MCF 10A (cell line): Measurements from ENCODE around the gene KEL. TPM values are rescaled to one million over a fixed set of nuclear protein-coding genes. Genes with fewer than 3 reads are reported as not detected.

Experiments
- BruUV-seq: library from RNA; stranded (reverse); fragments of 400-500 nt; replicated peaks from 2 replicates; lab custom pipeline; 2021; lab: Mats Ljungman, UMichigan
- CTCF ChIA-PET: fragments of 300-600 bp; sonication (Branson Sonifier 250); formaldehyde crosslinking; extraction: SDS; loops from one replicate; lab custom pipeline; 2021; ENCODE audit warnings: antibody characterized with exemption, inconsistent platforms; lab: Yijun Ruan, JAX
- POLR2A ChIA-PET: fragments of 300-600, 350-650 bp; sonication (Branson Sonifier 250); formaldehyde crosslinking; extraction: SDS; loops from one replicate; lab custom pipeline; 2020; ENCODE audit warnings: antibody characterized with exemption, inconsistent platforms; lab: Yijun Ruan, JAX
- DNase-seq: peaks from one replicate; pipeline ENCODE4 v3.0.0-alpha.2; 2018; ENCODE audit not compliant: unreplicated experiment
- H3K27ac Mint-ChIP-seq: one replicate; pipeline ENCODE4 v1.8.0; 2022; ENCODE audit warnings: mild to moderate bottlenecking, low read depth, mixed read lengths; ENCODE audit not compliant: unreplicated experiment
- H3K27me3 Mint-ChIP-seq: one replicate; pipeline ENCODE4 v1.8.0; 2022; ENCODE audit warnings: mixed read lengths; ENCODE audit not compliant: insufficient read depth, unreplicated experiment
- H3K36me3 Mint-ChIP-seq: one replicate; pipeline ENCODE4 v1.8.0; 2022; ENCODE audit warnings: mild to moderate bottlenecking, moderate library complexity, mixed read lengths; ENCODE audit not compliant: insufficient read depth, unreplicated experiment
- H3K4me1 Mint-ChIP-seq: one replicate; pipeline ENCODE4 v1.8.0; 2022; ENCODE audit warnings: mixed read lengths; ENCODE audit not compliant: insufficient read depth, unreplicated experiment
- H3K4me3 Mint-ChIP-seq: one replicate; pipeline ENCODE4 v1.8.0; 2022; ENCODE audit warnings: mild to moderate bottlenecking, moderate library complexity, mixed read lengths; ENCODE audit not compliant: unreplicated experiment
- H3K9me3 Mint-ChIP-seq: one replicate; pipeline ENCODE4 v1.8.0; 2022; ENCODE audit warnings: mixed read lengths; ENCODE audit not compliant: unreplicated experiment
- intact Hi-C: fragments of 100-400 bp; cut with micrococcal nuclease; formaldehyde crosslinking; loops from 2 replicates; pipeline ENCODE4 v1.14.1; 2022
- total RNA-seq: library from RNA; stranded (reverse); gene quantifications from 2 replicates; pipeline ENCODE4 v1.2.3, GENCODE V29; 2022
- TF ChIP-seq, protein P1 (sequence below): fragments of 200-600 bp; IDR thresholded peaks from one replicate; pipeline ENCODE4 v1.8.0; 2022; ENCODE audit warnings: antibody characterized with exemption, mild to moderate bottlenecking; ENCODE audit not compliant: unreplicated experiment

Gene KEL
- total RNA-seq, 1 experiment from 2014 or later, result not detected

DNA sequence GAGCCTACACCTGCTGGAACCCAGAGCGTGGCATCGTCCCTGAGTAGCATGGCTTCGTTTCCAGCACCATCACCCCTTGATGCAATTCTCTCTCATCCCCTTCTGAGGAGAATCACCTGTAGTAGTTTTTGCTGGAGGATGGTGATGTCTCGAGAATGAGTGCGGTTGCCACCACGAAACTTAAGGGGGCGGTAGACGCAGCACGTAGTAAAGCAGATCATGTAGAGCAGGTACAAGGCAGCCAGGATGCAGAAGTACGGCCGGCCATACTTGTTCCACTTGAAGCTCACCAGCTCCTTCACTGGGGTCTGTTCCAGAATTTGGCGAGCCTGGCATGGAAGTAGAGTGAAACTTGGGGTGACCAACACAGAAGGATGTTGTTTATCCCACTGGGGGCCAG, 36.8 kb downstream of the KEL start:
- Mint-ChIP-seq H3K9me3 (no peaks in the 10 kb centered on the region), H3K36me3 (no peaks in the 10 kb centered on the region), H3K27me3 (peaks cover 55% of the 10 kb centered on the region), H3K27ac (no peak overlapping the region), H3K4me1 (no peaks in the 10 kb centered on the region), H3K4me3 (no peak overlapping the region)
- no peak for DNase-seq
- POLR2A ChIA-PET, result no interaction called here
- TF ChIP-seq, protein P1, sequence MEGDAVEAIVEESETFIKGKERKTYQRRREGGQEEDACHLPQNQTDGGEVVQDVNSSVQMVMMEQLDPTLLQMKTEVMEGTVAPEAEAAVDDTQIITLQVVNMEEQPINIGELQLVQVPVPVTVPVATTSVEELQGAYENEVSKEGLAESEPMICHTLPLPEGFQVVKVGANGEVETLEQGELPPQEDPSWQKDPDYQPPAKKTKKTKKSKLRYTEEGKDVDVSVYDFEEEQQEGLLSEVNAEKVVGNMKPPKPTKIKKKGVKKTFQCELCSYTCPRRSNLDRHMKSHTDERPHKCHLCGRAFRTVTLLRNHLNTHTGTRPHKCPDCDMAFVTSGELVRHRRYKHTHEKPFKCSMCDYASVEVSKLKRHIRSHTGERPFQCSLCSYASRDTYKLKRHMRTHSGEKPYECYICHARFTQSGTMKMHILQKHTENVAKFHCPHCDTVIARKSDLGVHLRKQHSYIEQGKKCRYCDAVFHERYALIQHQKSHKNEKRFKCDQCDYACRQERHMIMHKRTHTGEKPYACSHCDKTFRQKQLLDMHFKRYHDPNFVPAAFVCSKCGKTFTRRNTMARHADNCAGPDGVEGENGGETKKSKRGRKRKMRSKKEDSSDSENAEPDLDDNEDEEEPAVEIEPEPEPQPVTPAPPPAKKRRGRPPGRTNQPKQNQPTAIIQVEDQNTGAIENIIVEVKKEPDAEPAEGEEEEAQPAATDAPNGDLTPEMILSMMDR, result no peak
- CTCF ChIA-PET, result interaction anchor here (0.9 kb wide), 1 partner anchor 27 kb away, joined by 3 read pairs; no protein-coding TSS in a partner anchor
- no TSS peak for BruUV-seq
- intact Hi-C loops, result no loop called here

DNA sequence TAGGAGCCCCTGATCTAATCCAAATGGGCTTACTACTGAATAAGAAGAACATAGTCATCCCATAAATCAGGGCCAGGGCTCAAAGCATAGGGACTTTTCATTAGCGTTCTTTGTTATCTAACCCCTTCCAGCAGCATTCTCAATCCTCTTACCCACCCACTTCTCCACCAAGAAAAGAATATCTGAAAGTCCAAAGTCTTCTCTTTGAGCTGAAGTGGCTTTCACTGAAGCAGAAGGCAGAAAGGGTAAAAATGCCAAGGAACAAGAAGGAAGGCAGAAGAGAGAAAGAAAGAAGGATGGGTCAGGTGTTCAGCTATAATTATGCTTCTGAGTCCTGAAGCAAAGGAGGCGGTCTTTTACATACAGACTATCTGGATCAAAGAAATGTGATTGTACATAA, 38.8 kb downstream of the KEL start:
- H3K27ac Mint-ChIP-seq, result no peak overlapping the region
- ChIA-PET POLR2A (no interaction called here), CTCF (interaction anchor here (1.0 kb wide), 1 partner anchor 43 kb away, joined by 3 read pairs; no protein-coding TSS in a partner anchor)
- TF ChIP-seq, protein P1, result no peak
- no peaks in the 10 kb centered on the region for H3K36me3 Mint-ChIP-seq
- no peaks in the 10 kb centered on the region for H3K4me1 Mint-ChIP-seq
- no TSS peak for BruUV-seq
- intact Hi-C loops, result no loop called here
- no peak overlapping the region for H3K4me3 Mint-ChIP-seq
- no peak for DNase-seq
- H3K9me3 Mint-ChIP-seq, result no peaks in the 10 kb centered on the region
- peaks cover 65% of the 10 kb centered on the region for H3K27me3 Mint-ChIP-seq

DNA sequence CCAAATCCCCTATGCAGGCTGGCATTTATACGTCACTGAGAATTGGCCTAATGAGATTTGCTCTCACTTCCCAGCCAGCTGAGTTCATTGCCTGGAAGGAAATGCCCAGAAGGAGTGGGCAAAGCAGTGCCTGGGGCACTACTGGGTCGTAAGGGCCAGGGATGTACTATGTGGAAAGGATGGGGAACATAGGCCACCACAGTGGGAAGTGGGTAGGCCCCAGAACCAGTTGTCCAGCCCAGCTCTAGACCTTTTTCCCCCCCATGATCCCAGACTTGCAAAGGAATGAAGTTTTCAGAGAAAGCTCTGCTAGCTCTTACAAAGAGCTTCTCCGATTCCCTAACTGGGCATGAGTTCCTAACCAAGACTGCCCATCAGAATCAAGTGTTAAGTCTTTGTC, 42.5 kb downstream of the KEL start:
- H3K4me3 Mint-ChIP-seq, result no peak overlapping the region
- peaks cover 70% of the 10 kb centered on the region for H3K27me3 Mint-ChIP-seq
- no peaks in the 10 kb centered on the region for H3K9me3 Mint-ChIP-seq
- BruUV-seq, result no TSS peak
- CTCF ChIA-PET, result interaction anchor here (0.9 to 1.2 kb wide), 3 partner anchors 8 to 321 kb away, joined by 3 read pairs; no protein-coding TSS in a partner anchor
- H3K27ac Mint-ChIP-seq, result no peak overlapping the region
- DNase-seq, result no peak
- no peaks in the 10 kb centered on the region for H3K36me3 Mint-ChIP-seq
- TF ChIP-seq, protein P1, result no peak
- no peaks in the 10 kb centered on the region for H3K4me1 Mint-ChIP-seq
- POLR2A ChIA-PET, result no interaction called here
- intact Hi-C loops, result no loop called here

DNA sequence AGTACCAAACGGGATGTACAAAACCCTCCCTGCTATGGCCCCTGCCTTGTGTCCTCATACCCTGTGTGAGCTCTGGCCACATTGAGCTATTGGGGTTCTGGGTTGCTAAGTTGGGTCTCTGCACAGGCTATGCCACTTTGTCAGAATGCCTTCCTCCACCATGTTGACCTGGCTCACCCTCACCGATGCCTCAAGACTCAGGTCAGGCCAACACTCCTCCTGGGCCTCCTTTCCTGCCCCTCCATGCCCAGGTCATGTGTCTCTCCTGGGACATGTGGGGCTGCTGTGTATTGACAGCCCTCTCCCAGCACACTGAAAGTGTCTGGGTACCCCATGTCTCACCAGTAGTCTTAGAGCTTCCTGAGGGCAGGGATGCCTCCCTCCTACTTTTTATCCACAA, 43.3 kb downstream of the KEL start:
- no peak overlapping the region for H3K27ac Mint-ChIP-seq
- H3K4me3 Mint-ChIP-seq, result no peak overlapping the region
- H3K36me3 Mint-ChIP-seq, result no peaks in the 10 kb centered on the region
- POLR2A ChIA-PET, result no interaction called here
- no TSS peak for BruUV-seq
- intact Hi-C loops, result no loop called here
- no peak for DNase-seq
- no peaks in the 10 kb centered on the region for H3K9me3 Mint-ChIP-seq
- peaks cover 72% of the 10 kb centered on the region for H3K27me3 Mint-ChIP-seq
- CTCF ChIA-PET, result interaction anchor here (0.6 to 1.2 kb wide), 3 partner anchors 9 to 281 kb away, joined by 3 read pairs; no protein-coding TSS in a partner anchor
- TF ChIP-seq, protein P1, result no peak
- no peaks in the 10 kb centered on the region for H3K4me1 Mint-ChIP-seq
